CD14-positive monocyte (primary cell): ENCODE measurements around the gene ESYT1. TPM values are rescaled to one million over a fixed set of nuclear protein-coding genes. Genes with fewer than 3 reads are reported as not detected.
A peak's percentile ranks its signal among the peaks of the same experiment; 100 is the strongest.

Experiments
- DNase-seq, 3 donors: peaks; one replicate each; pipeline ENCODE4 v3.0.0-alpha.2; 2011 to 2022
- H2AFZ ChIP-seq: 2 replicates; pipeline ENCODE4 v1.6.0; 2012; ENCODE audit warnings: mild to moderate bottlenecking, low read depth, low read length, inconsistent platforms; ENCODE audit not compliant: insufficient read depth, poor library complexity, severe bottlenecking
- H3K27ac ChIP-seq, 2 donors: 1 replicate in 1 of 2; 2 replicates in 1 of 2; pipeline ENCODE4 v1.5.1; 2012 to 2013; ENCODE audit warnings: low read length in 2 of 2, control low read depth in 1 of 2, inconsistent platforms in 1 of 2, low read depth in 1 of 2, mild to moderate bottlenecking in 1 of 2
- H3K27me3 ChIP-seq, 2 donors: one replicate each; pipeline versions ENCODE4 v1.6.0 to v1.6.1; 2011 to 2013; ENCODE audit warnings: low read length in 2 of 2; ENCODE audit not compliant: control insufficient read depth in 2 of 2, insufficient read depth in 2 of 2
- H3K36me3 ChIP-seq, 2 donors: replicated peaks in 1 of 2; 1 replicate in 1 of 2; 2 replicates in 1 of 2; pipeline versions ENCODE4 v1.5.1 to v1.6.1; 2012 to 2013; ENCODE audit warnings: low read length in 2 of 2, control low read depth in 1 of 2, inconsistent platforms in 1 of 2, mild to moderate bottlenecking in 1 of 2; ENCODE audit not compliant: insufficient read depth in 2 of 2, control insufficient read depth in 1 of 2
- H3K4me1 ChIP-seq, 2 donors: 1 replicate in 1 of 2; 2 replicates in 1 of 2; pipeline versions ENCODE4 v1.5.1 to v1.6.1; 2012 to 2013; ENCODE audit warnings: low read length in 2 of 2, control low read depth in 1 of 2, inconsistent platforms in 1 of 2, mild to moderate bottlenecking in 1 of 2, moderate library complexity in 1 of 2; ENCODE audit not compliant: insufficient read depth in 2 of 2, control insufficient read depth in 1 of 2
- H3K4me2 ChIP-seq: replicated peaks from 2 replicates; pipeline ENCODE3; 2012; ENCODE audit warnings: low read length, moderate library complexity, mild to moderate bottlenecking; ENCODE audit not compliant: poor library complexity, severe bottlenecking; ENCODE audit errors: extremely low read depth
- H3K4me3 ChIP-seq, 3 experiments: fragments of 200-600 bp in 1 of 3; sonication (generic) in 1 of 3; replicated peaks in 1 of 3; 1 replicate in 2 of 3; 2 replicates in 1 of 3; pipeline ENCODE4 v1.5.1; 2011 to 2013; ENCODE audit warnings: low read length in 3 of 3, mild to moderate bottlenecking in 3 of 3, control low read depth in 2 of 3, low read depth in 2 of 3, inconsistent platforms in 1 of 3, moderate library complexity in 1 of 3
- H3K79me2 ChIP-seq: 2 replicates; pipeline ENCODE4 v1.6.0; 2012; ENCODE audit warnings: mild to moderate bottlenecking, control low read depth, inconsistent platforms, low read length, moderate library complexity; ENCODE audit not compliant: insufficient read depth
- H3K9ac ChIP-seq: 2 replicates; pipeline ENCODE4 v1.6.0; 2017; ENCODE audit warnings: low read length, mild to moderate bottlenecking; ENCODE audit not compliant: insufficient read depth, poor library complexity, severe bottlenecking
- H3K9me3 ChIP-seq, 2 donors: replicated peaks in 1 of 2; 1 replicate in 1 of 2; 2 replicates in 1 of 2; pipeline versions ENCODE4 v1.5.1 to v1.6.1; 2012 to 2013; ENCODE audit warnings: low read length in 2 of 2, control low read depth in 1 of 2; ENCODE audit not compliant: control insufficient read depth in 1 of 2, insufficient read depth in 1 of 2
- H4K20me1 ChIP-seq: 2 replicates; pipeline ENCODE4 v1.6.0; 2012; ENCODE audit warnings: mild to moderate bottlenecking, low read length, control low read depth, moderate library complexity; ENCODE audit not compliant: insufficient read depth
- H3K27ac Mint-ChIP-seq, 7 donors: one replicate each; pipeline ENCODE4 v1.8.0; 2020; ENCODE audit warnings: mild to moderate bottlenecking in 7 of 7, mixed read lengths in 7 of 7, moderate library complexity in 6 of 7, inconsistent platforms in 2 of 7
- H3K27me3 Mint-ChIP-seq, 3 donors: one replicate each; pipeline ENCODE4 v1.8.0; 2021 to 2022; ENCODE audit warnings: low read depth in 3 of 3, mild to moderate bottlenecking in 3 of 3, mixed read lengths in 3 of 3, moderate library complexity in 3 of 3, inconsistent platforms in 1 of 3
- H3K36me3 Mint-ChIP-seq, 2 donors: one replicate each; pipeline ENCODE4 v1.8.0; 2020; ENCODE audit warnings: mixed read lengths in 2 of 2, inconsistent platforms in 1 of 2, mild to moderate bottlenecking in 1 of 2
- H3K4me1 Mint-ChIP-seq: one replicate; pipeline ENCODE4 v1.8.0; 2020; ENCODE audit warnings: mild to moderate bottlenecking, mixed read lengths
- H3K4me3 Mint-ChIP-seq, 2 donors: one replicate each; pipeline ENCODE4 v1.8.0; 2020; ENCODE audit warnings: mild to moderate bottlenecking in 2 of 2, mixed read lengths in 2 of 2, moderate library complexity in 1 of 2
- H3K9me3 Mint-ChIP-seq, 7 donors: one replicate each; pipeline ENCODE4 v1.8.0; 2020 to 2022; ENCODE audit warnings: mixed read lengths in 7 of 7, mild to moderate bottlenecking in 6 of 7, moderate library complexity in 6 of 7, inconsistent platforms in 2 of 7
- WGBS: methylation state at CpG from one replicate; pipeline ENCODE4 v1.1.5; 2013; ENCODE audit warnings: missing lambda C conversion rate; ENCODE audit not compliant: insufficient coverage; 5-methylcytosine and 5-hydroxymethylcytosine counted together
- intact Hi-C, 2 donors: fragments of 100-400 bp; cut with micrococcal nuclease; formaldehyde crosslinking; loops; one replicate each; pipeline versions ENCODE4 v1.15.0 to v1.15.1; 2023
- polyA plus RNA-seq, 3 donors: library from polyadenylated mRNA; depleted of rRNA in 1 of 3; unstranded in 2 of 3; stranded (reverse) in 1 of 3; fragments of 300-500 nt in 2 of 3; fragments of >200 nt in 1 of 3; fragmentation: Illumina TruSeq in 2 of 3; gene quantifications; 1 replicate in 2 of 3; 2 replicates in 1 of 3; pipeline ENCODE4 v1.2.3, GENCODE V29; 2012 to 2021
- TF ChIP-seq, protein P1 (sequence below): fragments of 200-600 bp; IDR thresholded peaks from one replicate; pipeline ENCODE4 v1.8.0; 2022; ENCODE audit warnings: antibody characterized with exemption, mild to moderate bottlenecking

The ESYT1 gene
- polyA plus RNA-seq, 3 donors: 74.2 to 81.1 (median 74.6) TPM

GRCh38 chr12:56119361-56119796 lies 8.7 kb upstream of the ESYT1 start:
- no peaks in the 10 kb centered on the region for H3K9me3 ChIP-seq
- H3K27me3 ChIP-seq: no peaks in the 10 kb centered on the region
- H3K4me3 ChIP-seq: peak overlapping the region in 1 of 3 experiments; percentile 97
- peaks cover 36 to 48% of the 10 kb centered on the region in 2 donors for H3K4me1 ChIP-seq
- Mint-ChIP-seq H3K36me3 (peaks cover 31 to 41% of the 10 kb centered on the region in 2 donors), H3K27me3 (no peaks in the 10 kb centered on the region), H3K9me3 (no peaks in the 10 kb centered on the region), H3K4me3 (peak overlapping the region; percentile 79 to 95), H3K27ac (peak overlapping the region; percentile 96 to 100 (median 99)), H3K4me1 (peaks cover 50% of the 10 kb centered on the region)
- H4K20me1 ChIP-seq: peaks cover 28% of the 10 kb centered on the region
- H3K27ac ChIP-seq: peak overlapping the region in 1 of 2 donors; percentile 98
- H3K79me2 ChIP-seq: peaks cover 75% of the 10 kb centered on the region
- no peak overlapping the region for H3K9ac ChIP-seq
- H3K4me2 ChIP-seq: peak overlapping the region; percentile 85
- TF ChIP-seq, protein P1, sequence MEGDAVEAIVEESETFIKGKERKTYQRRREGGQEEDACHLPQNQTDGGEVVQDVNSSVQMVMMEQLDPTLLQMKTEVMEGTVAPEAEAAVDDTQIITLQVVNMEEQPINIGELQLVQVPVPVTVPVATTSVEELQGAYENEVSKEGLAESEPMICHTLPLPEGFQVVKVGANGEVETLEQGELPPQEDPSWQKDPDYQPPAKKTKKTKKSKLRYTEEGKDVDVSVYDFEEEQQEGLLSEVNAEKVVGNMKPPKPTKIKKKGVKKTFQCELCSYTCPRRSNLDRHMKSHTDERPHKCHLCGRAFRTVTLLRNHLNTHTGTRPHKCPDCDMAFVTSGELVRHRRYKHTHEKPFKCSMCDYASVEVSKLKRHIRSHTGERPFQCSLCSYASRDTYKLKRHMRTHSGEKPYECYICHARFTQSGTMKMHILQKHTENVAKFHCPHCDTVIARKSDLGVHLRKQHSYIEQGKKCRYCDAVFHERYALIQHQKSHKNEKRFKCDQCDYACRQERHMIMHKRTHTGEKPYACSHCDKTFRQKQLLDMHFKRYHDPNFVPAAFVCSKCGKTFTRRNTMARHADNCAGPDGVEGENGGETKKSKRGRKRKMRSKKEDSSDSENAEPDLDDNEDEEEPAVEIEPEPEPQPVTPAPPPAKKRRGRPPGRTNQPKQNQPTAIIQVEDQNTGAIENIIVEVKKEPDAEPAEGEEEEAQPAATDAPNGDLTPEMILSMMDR: peak; percentile 86
- H3K36me3 ChIP-seq: peaks cover 16 to 31% of the 10 kb centered on the region in 2 donors
- 0% methylated on average over 2 of the region's 2 CpGs for WGBS
- H2AFZ ChIP-seq: no peak overlapping the region
- intact Hi-C loops: loop anchor here (2.0 to 10.0 kb wide), 7 partner anchors 33 to 295 kb away; partner anchors contain the start of genes RPS26 (in 2 of the 2), DNAJC14 (in 1 of the 2), MYL6 (in 1 of the 2) and MYL6B (in 1 of the 2)
- DNase-seq: peak; percentile 68 to 85 (median 85)

DNA sequence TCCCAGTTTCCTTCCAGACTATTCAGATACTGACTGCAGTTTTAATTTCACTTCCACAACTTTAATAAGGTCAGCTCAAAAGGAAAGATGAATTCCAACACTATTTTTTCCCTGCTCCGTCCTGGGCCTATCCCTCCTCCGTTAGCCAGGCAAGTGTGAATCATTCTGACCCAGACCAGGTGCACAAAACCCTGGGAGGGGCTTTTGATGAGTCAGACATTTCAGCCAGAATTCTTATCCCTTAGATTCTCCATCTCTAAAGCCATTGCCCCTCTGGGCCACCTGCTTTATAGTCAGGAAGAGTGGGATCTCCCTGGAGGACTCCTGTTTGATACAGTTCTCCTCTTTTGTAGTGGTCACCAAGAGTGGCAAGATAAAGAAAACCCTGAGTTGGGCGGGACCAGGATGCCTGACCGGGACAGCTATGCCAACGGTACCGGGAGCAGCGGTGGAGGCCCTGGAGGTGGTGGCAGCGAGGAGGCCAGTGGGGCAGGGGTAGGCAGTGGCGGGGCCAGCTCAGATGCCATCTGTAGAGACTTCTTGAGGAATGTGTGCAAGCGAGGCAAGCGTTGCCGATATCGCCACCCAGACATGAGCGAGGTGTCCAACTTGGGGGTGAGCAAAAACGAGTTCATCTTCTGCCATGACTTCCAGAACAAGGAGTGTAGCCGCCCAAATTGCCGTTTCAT lies 7.8 kb upstream of the ESYT1 start:
- DNase-seq: no peak
- Histone ChIP-seq H3K36me3 (peaks cover 16 to 31% of the 10 kb centered on the region in 2 donors), H3K4me2 (no peak overlapping the region), H2AFZ (no peak overlapping the region), H3K4me1 (peaks cover 41 to 53% of the 10 kb centered on the region in 2 donors), H3K4me3 (no peak overlapping the region), H3K27me3 (no peaks in the 10 kb centered on the region), H4K20me1 (peaks cover 28% of the 10 kb centered on the region), H3K9me3 (no peaks in the 10 kb centered on the region), H3K79me2 (peaks cover 83% of the 10 kb centered on the region), H3K9ac (no peak overlapping the region), H3K27ac (peak overlapping the region in 1 of 2 donors; percentile 4)
- TF ChIP-seq, protein P1: no peak
- WGBS: 99% methylated on average over 17 of the region's 17 CpGs
- H3K4me1 Mint-ChIP-seq: peaks cover 52% of the 10 kb centered on the region
- H3K36me3 Mint-ChIP-seq: peaks cover 31 to 41% of the 10 kb centered on the region in 2 donors
- H3K27me3 Mint-ChIP-seq: no peaks in the 10 kb centered on the region
- intact Hi-C loops: loop anchor here (5.0 to 10.0 kb wide), 2 partner anchors 67 to 344 kb away; partner anchors contain the start of genes SPRYD4 (in 2 of the 2) and SMARCC2 (in 1 of the 2)
- no peaks in the 10 kb centered on the region for H3K9me3 Mint-ChIP-seq
- no peak overlapping the region for H3K4me3 Mint-ChIP-seq
- peak overlapping the region in 3 of 7 donors; percentile 59 to 100 (median 65) for H3K27ac Mint-ChIP-seq
